ENCODE data around the gene CERKL. TPM values are rescaled to one million over a fixed set of nuclear protein-coding genes. Genes with fewer than 3 reads are reported as not detected.

Gene CERKL
- total RNA-seq, 4 donors from 2014 or later = not detected

DNA sequence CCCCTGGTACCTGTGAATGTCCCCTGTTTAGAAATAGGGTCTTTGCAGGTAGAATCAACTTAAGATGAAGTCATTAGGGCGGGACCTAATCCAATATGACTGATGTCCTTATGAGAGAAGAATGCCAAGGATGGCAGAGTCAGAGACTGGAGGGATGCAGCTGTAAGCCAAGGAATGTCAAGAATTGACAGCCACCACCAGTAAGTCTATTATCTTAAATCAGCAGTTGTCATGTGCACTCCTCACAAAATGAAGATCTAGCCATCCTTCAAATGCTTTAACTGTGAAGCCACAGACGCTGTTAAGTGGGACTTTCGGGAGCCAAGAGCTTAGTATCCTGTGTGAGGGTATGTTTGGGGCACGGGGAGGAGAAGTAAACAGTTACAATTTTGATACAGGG, 116.5 kb downstream of the CERKL start:
- ATAC-seq (ENCODE audit: low FRiP score) = no peak
- DNase-seq (ENCODE audit: low spot score) = no peak
- TF ChIP-seq, protein P1, sequence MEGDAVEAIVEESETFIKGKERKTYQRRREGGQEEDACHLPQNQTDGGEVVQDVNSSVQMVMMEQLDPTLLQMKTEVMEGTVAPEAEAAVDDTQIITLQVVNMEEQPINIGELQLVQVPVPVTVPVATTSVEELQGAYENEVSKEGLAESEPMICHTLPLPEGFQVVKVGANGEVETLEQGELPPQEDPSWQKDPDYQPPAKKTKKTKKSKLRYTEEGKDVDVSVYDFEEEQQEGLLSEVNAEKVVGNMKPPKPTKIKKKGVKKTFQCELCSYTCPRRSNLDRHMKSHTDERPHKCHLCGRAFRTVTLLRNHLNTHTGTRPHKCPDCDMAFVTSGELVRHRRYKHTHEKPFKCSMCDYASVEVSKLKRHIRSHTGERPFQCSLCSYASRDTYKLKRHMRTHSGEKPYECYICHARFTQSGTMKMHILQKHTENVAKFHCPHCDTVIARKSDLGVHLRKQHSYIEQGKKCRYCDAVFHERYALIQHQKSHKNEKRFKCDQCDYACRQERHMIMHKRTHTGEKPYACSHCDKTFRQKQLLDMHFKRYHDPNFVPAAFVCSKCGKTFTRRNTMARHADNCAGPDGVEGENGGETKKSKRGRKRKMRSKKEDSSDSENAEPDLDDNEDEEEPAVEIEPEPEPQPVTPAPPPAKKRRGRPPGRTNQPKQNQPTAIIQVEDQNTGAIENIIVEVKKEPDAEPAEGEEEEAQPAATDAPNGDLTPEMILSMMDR (IDR thresholded peaks at IDR 0.05) = no peak

- ATAC-seq (ENCODE audit: low FRiP score) = no peak
- TF ChIP-seq, protein P1 (IDR thresholded peaks at IDR 0.05) = no peak
- DNase-seq (ENCODE audit: low spot score) = no peak
These were observed 120.2 kb downstream of the CERKL start for GRCh38 chr2:181536730-181537129.

DNA sequence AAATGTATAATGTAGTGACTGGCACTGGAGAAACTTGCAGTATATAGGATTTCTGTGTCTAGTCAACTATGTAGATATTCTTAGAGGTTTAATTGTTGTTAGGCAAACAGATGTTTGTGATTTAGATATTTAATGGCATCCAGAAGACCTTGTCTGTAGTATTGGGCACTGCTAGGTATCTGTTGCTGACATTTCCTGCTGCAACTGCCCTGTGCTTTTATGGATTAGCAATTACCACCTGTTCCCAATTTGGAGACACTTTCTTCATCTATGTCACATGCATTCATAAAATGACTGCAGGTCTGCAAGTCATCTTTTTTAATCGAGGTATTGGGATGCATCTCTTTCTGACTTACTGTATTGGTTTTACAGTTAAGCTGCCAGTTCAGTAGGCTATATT, 128.5 kb downstream of the CERKL start:
- no peak for ATAC-seq (ENCODE audit: low FRiP score)
- TF ChIP-seq, protein P1 (IDR thresholded peaks at IDR 0.05) = no peak
- DNase-seq (ENCODE audit: low spot score) = no peak

DNA sequence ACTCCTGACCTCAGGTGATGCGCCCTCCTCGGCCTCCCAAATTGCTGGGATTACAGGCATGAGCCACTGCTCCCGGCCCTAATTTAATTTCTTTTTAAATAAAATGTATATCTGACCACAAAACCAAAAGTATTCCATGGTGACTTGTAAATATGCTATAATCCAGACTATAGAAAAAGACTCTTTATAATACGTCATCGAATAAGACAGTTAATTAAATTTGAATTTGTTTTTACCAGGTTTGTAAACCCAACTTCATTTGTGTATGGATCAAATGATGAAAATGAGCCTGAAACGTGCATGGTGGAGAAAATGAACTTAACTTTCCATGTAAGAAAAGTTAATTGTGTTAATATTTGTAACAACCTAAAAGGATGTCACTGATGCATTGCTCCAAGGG, 129.8 kb downstream of the CERKL start:
- DNase-seq (ENCODE audit: low spot score) (no peak), ATAC-seq (ENCODE audit: low FRiP score) (no peak)
- TF ChIP-seq, protein P1 (IDR thresholded peaks at IDR 0.05) = no peak

DNA sequence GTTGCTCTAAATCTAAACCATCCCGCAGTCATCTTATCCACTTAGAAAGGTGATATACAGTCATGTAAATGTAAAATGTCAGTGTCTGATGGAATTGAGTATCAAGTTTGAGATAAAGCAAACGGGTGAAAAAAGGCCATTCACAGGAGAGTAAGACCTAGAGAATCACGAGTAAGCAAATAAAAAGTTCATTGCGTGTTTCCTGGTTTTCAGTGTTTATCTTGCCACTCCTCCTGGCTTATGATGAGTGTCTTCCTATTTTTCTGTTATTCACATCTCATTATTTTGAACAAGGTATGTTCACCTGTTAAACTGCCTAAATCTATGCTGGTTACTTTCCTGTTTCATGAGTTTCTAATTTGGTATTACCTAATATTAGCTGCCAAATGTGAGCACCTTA, 130.9 kb downstream of the CERKL start:
- DNase-seq (ENCODE audit: low spot score) = no peak
- TF ChIP-seq, protein P1 (IDR thresholded peaks at IDR 0.05) = no peak
- no peak for ATAC-seq (ENCODE audit: low FRiP score)

DNA sequence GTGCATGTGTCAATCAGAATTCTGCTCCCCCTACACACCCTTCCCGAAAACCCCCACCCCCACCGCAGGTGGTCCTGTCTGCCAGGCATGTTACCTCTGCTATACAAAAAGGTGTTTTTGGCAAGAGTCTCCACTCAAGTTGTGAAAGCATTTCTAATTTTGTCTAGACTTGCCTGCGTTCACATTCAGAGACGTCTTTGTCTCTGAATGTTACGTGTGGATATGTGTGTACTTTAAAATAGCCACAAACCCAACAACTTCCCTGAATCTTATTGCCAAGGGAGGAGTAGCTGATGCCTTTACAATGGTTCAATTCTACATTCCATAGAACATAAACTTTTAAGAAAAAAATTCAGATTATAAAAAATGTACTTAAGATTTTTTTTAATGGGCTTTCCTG, 133.1 kb downstream of the CERKL start:
- TF ChIP-seq, protein P1 (IDR thresholded peaks at IDR 0.05) = no peak
- no peak for ATAC-seq (ENCODE audit: low FRiP score)
- no peak for DNase-seq (ENCODE audit: low spot score)

GRCh38 chr2:181520253-181520652, 136.7 kb downstream of the CERKL start:
- no peak for DNase-seq (ENCODE audit: low spot score)
- no peak for ATAC-seq (ENCODE audit: low FRiP score)

More at GRCh38 chr2:181520253-181520652, 136.7 kb downstream of the CERKL start:
- TF ChIP-seq, protein P1 (IDR thresholded peaks at IDR 0.05) = no peak

All from omental fat pad (tissue), 4 donors.